NT2/D1 (cell line): ENCODE results near the gene MAOA.

Source experiments
- DNase-seq: peaks from one replicate; pipeline ENCODE4 v3.0.0-alpha.2; 2011; ENCODE audit warnings: low read depth, low spot score
- H3K27me3 ChIP-seq: 2 replicates; pipeline ENCODE4 v1.6.0; 2011; ENCODE audit warnings: mild to moderate bottlenecking; ENCODE audit not compliant: insufficient read length, insufficient read depth
- H3K36me3 ChIP-seq: 2 replicates; pipeline ENCODE4 v1.6.1; 2011; ENCODE audit warnings: mild to moderate bottlenecking, low read length, mixed read lengths; ENCODE audit not compliant: insufficient read depth, insufficient read length
- H3K4me1 ChIP-seq: 2 replicates; pipeline ENCODE4 v1.5.1; 2011; ENCODE audit not compliant: insufficient read depth, insufficient read length
- H3K4me3 ChIP-seq: 2 replicates; pipeline ENCODE4 v1.5.1; 2011; ENCODE audit warnings: low read depth; ENCODE audit not compliant: insufficient read length
- H3K9ac ChIP-seq: 2 replicates; pipeline ENCODE4 v1.6.0; 2011; ENCODE audit warnings: low read depth; ENCODE audit not compliant: insufficient read length
- H3K9me3 ChIP-seq: 2 replicates; pipeline ENCODE4 v1.5.1; 2011; ENCODE audit warnings: mild to moderate bottlenecking, low read length; ENCODE audit not compliant: insufficient read depth
- SUZ12 ChIP-seq: IDR thresholded peaks from 2 replicates; pipeline ENCODE4 v1.6.1; 2011; ENCODE audit not compliant: insufficient read length, insufficient read depth; ENCODE audit errors: extremely low read depth
- YY1 ChIP-seq: IDR thresholded peaks from 2 replicates; pipeline ENCODE4 v1.6.1; 2011; ENCODE audit not compliant: insufficient read length, insufficient read depth
- ZNF274 ChIP-seq: IDR thresholded peaks from 2 replicates; pipeline ENCODE4 v1.6.1; 2011; ENCODE audit warnings: mild to moderate bottlenecking, low read depth, low read length

The MAOA gene

DNA sequence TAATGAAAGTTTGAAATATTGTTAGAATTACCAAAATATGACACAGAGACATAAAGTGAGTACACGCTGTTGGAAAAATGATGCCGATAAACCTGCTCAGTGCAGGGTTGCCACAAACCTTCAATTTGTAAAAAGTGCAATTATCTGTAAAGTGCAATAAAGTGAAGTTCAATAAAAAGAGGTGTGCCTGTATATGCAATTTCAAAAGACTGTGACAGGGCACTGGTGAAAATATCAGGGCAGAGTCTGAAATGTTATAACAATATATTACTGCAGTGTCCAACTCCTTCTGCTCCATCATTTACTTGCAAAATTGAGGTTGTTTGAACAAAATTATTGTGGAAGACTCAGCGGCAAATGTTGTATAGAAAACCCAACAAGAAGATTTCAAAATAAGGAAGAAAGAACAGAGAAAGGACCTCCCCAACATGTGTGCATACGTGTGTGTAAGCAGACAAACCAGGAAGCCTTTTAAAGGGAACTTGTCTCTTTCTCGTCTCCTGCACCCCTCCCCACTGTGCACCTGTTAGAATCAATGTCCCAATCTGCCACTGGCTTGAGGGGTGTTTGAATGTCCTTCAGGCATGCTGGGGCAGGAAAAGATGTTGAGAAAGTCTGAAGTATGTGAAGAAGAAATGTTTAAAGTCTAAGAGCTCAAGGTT is 130.0 kb downstream of the MAOA start:
- TF ChIP-seq ZNF274 (no peak), YY1 (no peak), SUZ12 (no peak)
- DNase-seq = no peak
- H3K36me3 ChIP-seq = no peaks in the 10 kb centered on the region

More for the DNA sequence above, 130.0 kb downstream of the MAOA start:
- Histone ChIP-seq H3K4me1 (no peaks in the 10 kb centered on the region), H3K4me3 (no peak overlapping the region), H3K9me3 (no peaks in the 10 kb centered on the region), H3K27me3 (no peaks in the 10 kb centered on the region), H3K9ac (no peak overlapping the region)
